Ectodermal cell (in vitro differentiated cells): Measurements from ENCODE around the gene NAGPA.

Source experiments
- H3K27ac ChIP-seq: 2 replicates; pipeline ENCODE4 v1.7.0; 2013; ENCODE audit warnings: mild to moderate bottlenecking, low read depth, low read length; ENCODE audit not compliant: insufficient read depth, poor library complexity, severe bottlenecking
- H3K27me3 ChIP-seq: 2 replicates; pipeline ENCODE4 v1.7.0; 2013; ENCODE audit warnings: mild to moderate bottlenecking, low read length; ENCODE audit not compliant: insufficient read depth, control insufficient read depth, poor library complexity, severe bottlenecking
- H3K36me3 ChIP-seq: one replicate; pipeline ENCODE4 v1.7.0; 2013; ENCODE audit warnings: low read length; ENCODE audit not compliant: control insufficient read depth, insufficient read depth
- H3K4me1 ChIP-seq: one replicate; pipeline ENCODE4 v1.7.0; 2013; ENCODE audit warnings: low read length; ENCODE audit not compliant: control insufficient read depth, insufficient read depth
- H3K4me3 ChIP-seq: 2 replicates; pipeline ENCODE4 v1.7.0; 2013; ENCODE audit warnings: low read depth, low read length, control low read depth; ENCODE audit not compliant: insufficient read depth
- H3K9me3 ChIP-seq: 2 replicates; pipeline ENCODE4 v1.7.0; 2013; ENCODE audit warnings: mild to moderate bottlenecking, low read length, moderate library complexity; ENCODE audit not compliant: control insufficient read depth
- WGBS, 2 experiments: methylation state at CpG; one replicate each; pipeline ENCODE4 v1.1.7; 2013; ENCODE audit warnings: missing lambda C conversion rate in 2 of 2; 5-methylcytosine and 5-hydroxymethylcytosine counted together

NAGPA gene

GRCh38 chr16:5016967-5017677 is 16.6 kb downstream of the NAGPA start:
- no peaks in the 10 kb centered on the region for H3K27me3 ChIP-seq
- no peak overlapping the region for H3K4me3 ChIP-seq
- no peaks in the 10 kb centered on the region for H3K36me3 ChIP-seq
- H3K27ac ChIP-seq, result no peak overlapping the region
- 85 to 88% methylated on average over 6 of the region's 6 CpGs for WGBS, 2 experiments
- no peaks in the 10 kb centered on the region for H3K9me3 ChIP-seq
- H3K4me1 ChIP-seq, result no peaks in the 10 kb centered on the region

GRCh38 chr16:5015887-5016286 is 17.8 kb downstream of the NAGPA start:
- 88 to 90% methylated on average over 4 of the region's 4 CpGs for WGBS, 2 experiments
- no peak overlapping the region for H3K4me3 ChIP-seq
- no peaks in the 10 kb centered on the region for H3K27me3 ChIP-seq
- H3K36me3 ChIP-seq, result no peaks in the 10 kb centered on the region
- no peak overlapping the region for H3K27ac ChIP-seq
- no peaks in the 10 kb centered on the region for H3K4me1 ChIP-seq
- H3K9me3 ChIP-seq, result no peaks in the 10 kb centered on the region

GRCh38 chr16:5015351-5015750 is 18.4 kb downstream of the NAGPA start:
- no peaks in the 10 kb centered on the region for H3K27me3 ChIP-seq
- no peaks in the 10 kb centered on the region for H3K36me3 ChIP-seq
- H3K4me3 ChIP-seq, result no peak overlapping the region
- no peaks in the 10 kb centered on the region for H3K4me1 ChIP-seq
- 86 to 88% methylated on average over 4 of the region's 4 CpGs for WGBS, 2 experiments
- no peak overlapping the region for H3K27ac ChIP-seq
- H3K9me3 ChIP-seq, result no peaks in the 10 kb centered on the region

GRCh38 chr16:5012887-5013286 is 20.8 kb downstream of the NAGPA start:
- Histone ChIP-seq H3K36me3 (no peaks in the 10 kb centered on the region), H3K27me3 (no peaks in the 10 kb centered on the region), H3K4me1 (no peaks in the 10 kb centered on the region), H3K27ac (no peak overlapping the region), H3K9me3 (no peaks in the 10 kb centered on the region), H3K4me3 (no peak overlapping the region)
- 80 to 85% methylated on average over 6 of the region's 6 CpGs for WGBS, 2 experiments

- whole genome bisulfite sequencing, 2 experiments, result 85 to 95% methylated on average over 4 of the region's 4 CpGs
- no peaks in the 10 kb centered on the region for H3K4me1 ChIP-seq
- H3K27ac ChIP-seq, result no peak overlapping the region
- H3K4me3 ChIP-seq, result no peak overlapping the region
- H3K27me3 ChIP-seq, result no peaks in the 10 kb centered on the region
- no peaks in the 10 kb centered on the region for H3K36me3 ChIP-seq
- H3K9me3 ChIP-seq, result no peaks in the 10 kb centered on the region
Measured at GRCh38 chr16:5011637-5012036, 22.1 kb downstream of the NAGPA start.

- Histone ChIP-seq H3K9me3 (no peaks in the 10 kb centered on the region), H3K27me3 (no peaks in the 10 kb centered on the region), H3K27ac (no peak overlapping the region), H3K36me3 (no peaks in the 10 kb centered on the region), H3K4me1 (no peaks in the 10 kb centered on the region), H3K4me3 (no peak overlapping the region)
- WGBS, 2 experiments, result 78 to 79% methylated on average over 15 of the region's 15 CpGs
Measured at GRCh38 chr16:5010576-5011329, 23.0 kb downstream of the NAGPA start.

GRCh38 chr16:5008311-5008731 is 25.4 kb downstream of the NAGPA start:
- Histone ChIP-seq H3K27me3 (no peaks in the 10 kb centered on the region), H3K9me3 (no peaks in the 10 kb centered on the region), H3K4me1 (no peaks in the 10 kb centered on the region), H3K27ac (no peak overlapping the region), H3K4me3 (no peak overlapping the region), H3K36me3 (no peaks in the 10 kb centered on the region)
- WGBS, 2 experiments, result 93% methylated on average over 18 of the region's 18 CpGs

GRCh38 chr16:5007256-5007655 is 26.5 kb downstream of the NAGPA start:
- H3K9me3 ChIP-seq, result no peaks in the 10 kb centered on the region
- H3K4me3 ChIP-seq, result no peak overlapping the region
- no peaks in the 10 kb centered on the region for H3K27me3 ChIP-seq
- 88% methylated on average over 9 to 10 of the region's 10 CpGs for WGBS, 2 experiments
- no peaks in the 10 kb centered on the region for H3K36me3 ChIP-seq
- H3K27ac ChIP-seq, result no peak overlapping the region
- H3K4me1 ChIP-seq, result no peaks in the 10 kb centered on the region

- WGBS, 2 experiments, result 91 to 92% methylated on average over 22 of the region's 22 CpGs
- Histone ChIP-seq H3K4me1 (no peaks in the 10 kb centered on the region), H3K27ac (no peak overlapping the region), H3K36me3 (no peaks in the 10 kb centered on the region), H3K27me3 (no peaks in the 10 kb centered on the region), H3K4me3 (no peak overlapping the region), H3K9me3 (no peaks in the 10 kb centered on the region)
Measured at GRCh38 chr16:5006348-5007193, 27.2 kb downstream of the NAGPA start.

GRCh38 chr16:5005916-5006315 is 27.8 kb downstream of the NAGPA start:
- Histone ChIP-seq H3K4me3 (no peak overlapping the region), H3K27me3 (no peaks in the 10 kb centered on the region), H3K27ac (no peak overlapping the region), H3K36me3 (no peaks in the 10 kb centered on the region), H3K4me1 (no peaks in the 10 kb centered on the region), H3K9me3 (no peaks in the 10 kb centered on the region)
- 94 to 95% methylated on average over 4 of the region's 4 CpGs for WGBS, 2 experiments
